Mesenteric fat pad (tissue), 1 donor: ENCODE data around the gene FAM163B. TPM values are rescaled to one million over a fixed set of nuclear protein-coding genes. Genes with fewer than 3 reads are reported as not detected.

Source experiments
- DNase-seq: peaks from one replicate; pipeline ENCODE4 v3.0.0-alpha.2; 2020; ENCODE audit warnings: low spot score
- total RNA-seq: library from RNA; stranded (reverse); fragmentation: NEBNext Ultra II Directional; extraction: Animal tissue kit (Norgen Biotek cat#: 25700); gene quantifications from one replicate; pipeline ENCODE4 v1.2.1, GENCODE V29; 2021
- donor health status: DM: yes; HTN: yes; CAD: no.

Gene FAM163B
- total RNA-seq, 1 donor from 2014 or later: not detected

DNA sequence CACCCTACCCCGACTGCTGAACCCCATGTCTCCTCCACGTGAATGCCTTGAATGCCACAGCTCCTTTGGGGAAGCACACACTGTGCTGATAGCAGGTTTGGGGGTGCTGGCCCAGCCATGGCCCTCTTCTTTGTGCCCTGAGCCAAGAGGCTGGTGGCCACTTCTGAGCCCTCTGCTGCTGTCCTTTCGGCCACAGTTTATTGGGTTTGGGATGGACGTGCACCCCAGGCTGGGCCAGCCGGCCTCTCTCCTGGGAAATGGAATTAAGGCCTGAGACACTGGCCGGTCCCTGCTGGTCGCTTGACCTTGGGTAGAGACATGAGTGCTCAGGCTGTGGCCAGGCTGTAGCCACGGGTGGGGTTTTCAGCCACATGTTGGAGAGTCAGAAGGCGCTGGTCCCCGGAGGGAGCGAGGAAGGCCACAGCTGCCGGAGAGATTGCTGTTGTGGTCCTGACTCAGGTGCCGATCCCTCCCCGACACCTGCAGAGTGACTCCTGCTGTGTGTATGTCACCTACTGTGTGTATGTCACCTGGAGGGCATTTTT lies 26.6 kb downstream of the FAM163B start:
- no peak for DNase-seq

DNA sequence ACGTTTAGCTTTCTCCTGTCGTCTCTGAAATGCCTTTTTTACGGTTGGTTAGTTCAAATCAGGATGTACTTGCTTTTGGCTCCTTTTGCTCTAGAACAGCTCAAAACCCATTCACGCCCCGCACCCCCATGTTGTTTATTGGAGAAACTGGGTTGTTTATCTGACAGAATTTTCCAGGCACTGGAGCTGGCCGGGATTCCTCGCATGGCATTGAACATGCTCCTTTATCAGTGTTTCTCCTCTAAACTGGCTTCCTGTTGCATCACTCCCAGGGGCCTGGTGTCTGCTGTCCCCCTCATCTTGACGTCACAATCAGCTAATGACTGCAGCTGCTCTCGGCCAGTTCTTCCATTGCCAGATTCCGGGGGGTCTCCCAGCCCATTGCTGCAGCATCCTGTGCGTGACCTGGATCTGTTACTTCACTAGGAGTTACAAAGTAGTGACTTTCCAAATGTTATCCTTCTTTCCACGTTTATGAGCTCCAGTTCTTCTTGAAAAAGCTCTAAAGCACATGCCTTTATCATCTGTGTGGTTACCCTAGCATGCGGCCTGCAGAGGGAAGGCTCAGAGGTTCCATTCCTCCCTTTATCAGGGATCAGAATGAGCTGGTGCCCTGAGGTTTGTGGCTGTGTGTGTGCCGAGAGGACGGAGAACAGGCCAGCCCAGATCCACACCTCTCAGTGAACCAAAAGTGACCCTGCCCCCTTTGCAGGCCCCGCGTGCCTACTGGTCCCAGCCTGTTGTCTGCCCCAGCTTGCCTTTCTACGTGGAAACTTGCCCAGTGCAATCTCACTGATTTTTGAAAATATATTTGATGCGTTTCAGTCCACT lies 27.5 kb downstream of the FAM163B start:
- no peak for DNase-seq

DNA sequence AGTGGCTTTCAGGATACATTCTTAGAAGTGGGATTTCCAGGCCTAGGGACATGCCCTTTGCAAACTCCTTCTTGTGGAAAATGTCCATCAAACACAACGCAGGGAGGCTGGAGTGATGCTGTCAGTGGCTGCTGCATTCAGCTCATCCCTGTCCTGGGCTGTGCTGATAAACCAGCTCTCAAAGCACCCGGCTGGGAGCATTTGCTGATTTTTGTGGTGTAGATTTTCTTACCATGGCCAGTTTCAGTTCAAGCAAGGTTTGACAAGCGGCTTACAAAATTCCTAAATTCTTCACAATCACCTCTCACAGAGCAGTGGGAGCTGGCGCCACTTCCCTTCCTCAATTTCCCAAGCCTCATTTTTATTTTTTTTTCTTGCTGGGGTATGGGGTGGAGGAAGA lies 28.2 kb downstream of the FAM163B start:
- no peak for DNase-seq

DNA sequence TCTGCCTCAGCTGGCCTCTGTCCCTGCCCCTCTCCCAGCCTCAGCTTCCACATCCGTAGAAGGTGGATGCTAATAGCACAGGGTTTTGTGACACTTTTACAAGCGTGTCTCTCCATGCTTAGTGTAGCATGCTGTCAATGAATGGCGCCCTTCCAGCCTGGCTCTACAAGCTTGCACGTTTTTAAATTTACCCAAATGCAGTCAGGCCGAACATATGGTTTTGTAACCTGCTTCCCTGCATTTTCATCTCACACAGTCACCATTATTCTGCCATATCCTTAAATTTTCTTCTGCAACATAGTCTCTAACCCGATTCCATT lies 28.8 kb downstream of the FAM163B start:
- DNase-seq: no peak

DNA sequence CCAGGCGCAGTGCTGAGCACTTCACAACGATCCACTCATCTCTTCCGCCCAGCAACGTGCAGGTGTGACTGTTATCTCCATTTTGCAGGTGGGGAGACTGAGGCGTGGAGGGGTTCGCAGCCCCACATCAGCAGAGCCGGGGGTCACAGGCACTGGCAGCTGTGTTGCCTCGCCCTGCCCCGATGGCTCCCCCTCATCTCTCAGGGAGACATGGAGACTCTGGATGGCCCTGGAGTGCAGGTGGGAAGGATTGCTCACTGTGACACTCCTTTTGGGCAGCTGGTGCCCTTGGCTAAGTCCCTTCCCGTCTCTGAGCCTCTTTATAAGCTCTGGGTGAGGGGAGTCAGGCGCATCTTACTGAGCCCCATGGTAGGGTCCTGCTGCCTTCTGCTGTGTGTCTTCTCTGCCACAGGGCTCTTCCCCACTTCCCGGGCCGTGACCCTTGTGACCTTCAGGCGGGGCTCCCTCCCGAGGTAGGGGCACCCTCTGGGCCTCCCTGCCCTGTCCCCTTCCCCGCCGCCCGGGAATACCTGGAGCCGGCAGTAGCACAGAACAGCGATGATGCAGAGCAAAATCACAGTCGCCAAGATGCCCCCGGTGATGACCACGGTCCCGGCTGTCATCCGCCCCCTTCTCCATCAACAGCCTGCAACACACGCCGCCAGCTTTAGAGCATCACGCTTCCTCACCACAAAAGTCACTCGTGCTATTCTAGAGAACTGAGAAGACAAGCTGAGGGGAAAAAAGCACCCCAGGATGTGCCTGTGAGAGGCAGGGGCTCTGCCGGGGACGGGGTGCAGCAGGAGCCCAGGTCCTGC lies 29.4 kb downstream of the FAM163B start:
- DNase-seq: no peak

DNA sequence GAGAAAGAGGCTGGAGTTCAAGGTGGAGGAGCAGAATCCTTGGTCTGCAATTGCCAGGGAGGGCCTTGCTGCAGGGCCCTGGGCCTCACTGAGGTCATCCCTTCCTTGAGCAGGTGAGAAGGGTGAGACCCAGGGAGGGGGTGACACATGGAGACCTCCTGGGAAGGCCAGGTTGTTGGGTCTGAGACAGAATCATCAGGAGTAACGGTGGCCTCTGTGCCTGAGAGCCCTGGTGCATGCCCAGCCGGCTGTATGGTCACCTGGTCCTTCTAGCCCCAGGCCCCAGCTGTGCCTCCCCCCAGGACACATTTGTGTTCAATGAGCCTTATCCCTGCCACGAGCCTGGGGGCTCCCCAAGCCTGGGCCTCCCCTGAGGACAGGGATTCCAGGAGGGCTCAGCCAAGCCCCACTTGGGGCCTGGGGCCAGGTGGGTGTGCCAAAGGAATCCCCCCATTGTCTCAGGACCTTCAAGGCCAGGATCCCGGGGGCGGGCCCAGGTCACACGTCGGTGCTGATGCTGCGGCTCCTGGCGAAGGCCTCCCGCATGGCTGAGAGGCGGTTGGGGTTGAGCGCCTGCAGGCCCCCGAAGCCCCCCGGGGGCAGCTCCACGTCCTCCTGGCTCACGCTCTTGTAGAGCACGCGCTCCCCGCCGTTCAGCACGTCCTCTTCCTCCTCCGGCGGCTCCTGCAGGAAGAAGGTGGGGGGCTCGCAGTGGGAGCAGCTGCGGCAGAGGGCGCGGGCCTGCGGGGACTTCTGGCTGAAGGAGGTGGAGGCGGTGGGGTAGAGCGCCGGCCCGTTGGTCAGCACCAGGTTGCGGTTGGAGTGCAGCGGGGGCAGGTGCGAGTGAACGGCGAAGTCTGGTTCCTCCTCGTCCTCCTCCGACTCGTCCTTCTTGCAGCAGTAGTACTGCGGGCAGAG lies 30.4 kb downstream of the FAM163B start:
- no peak for DNase-seq

DNA sequence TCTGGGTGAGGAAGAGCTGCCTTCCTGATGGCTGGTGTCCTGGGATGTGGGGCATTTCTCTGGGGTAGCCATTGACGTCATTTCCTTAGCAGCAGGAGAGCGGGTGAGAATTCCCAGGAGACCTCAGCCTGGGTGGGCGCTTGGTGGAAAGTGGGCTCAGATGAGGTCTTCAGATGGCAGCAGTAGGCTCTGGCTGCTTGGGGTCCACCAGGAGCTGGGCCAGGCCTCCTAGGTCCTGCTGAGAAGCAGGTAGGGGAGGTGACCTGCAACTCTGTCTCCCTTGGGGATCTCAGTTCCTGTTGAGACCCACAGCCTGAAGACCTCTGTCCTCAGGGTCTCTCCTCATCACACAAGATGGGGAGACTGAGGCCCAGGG lies 31.5 kb downstream of the FAM163B start:
- DNase-seq: no peak

DNA sequence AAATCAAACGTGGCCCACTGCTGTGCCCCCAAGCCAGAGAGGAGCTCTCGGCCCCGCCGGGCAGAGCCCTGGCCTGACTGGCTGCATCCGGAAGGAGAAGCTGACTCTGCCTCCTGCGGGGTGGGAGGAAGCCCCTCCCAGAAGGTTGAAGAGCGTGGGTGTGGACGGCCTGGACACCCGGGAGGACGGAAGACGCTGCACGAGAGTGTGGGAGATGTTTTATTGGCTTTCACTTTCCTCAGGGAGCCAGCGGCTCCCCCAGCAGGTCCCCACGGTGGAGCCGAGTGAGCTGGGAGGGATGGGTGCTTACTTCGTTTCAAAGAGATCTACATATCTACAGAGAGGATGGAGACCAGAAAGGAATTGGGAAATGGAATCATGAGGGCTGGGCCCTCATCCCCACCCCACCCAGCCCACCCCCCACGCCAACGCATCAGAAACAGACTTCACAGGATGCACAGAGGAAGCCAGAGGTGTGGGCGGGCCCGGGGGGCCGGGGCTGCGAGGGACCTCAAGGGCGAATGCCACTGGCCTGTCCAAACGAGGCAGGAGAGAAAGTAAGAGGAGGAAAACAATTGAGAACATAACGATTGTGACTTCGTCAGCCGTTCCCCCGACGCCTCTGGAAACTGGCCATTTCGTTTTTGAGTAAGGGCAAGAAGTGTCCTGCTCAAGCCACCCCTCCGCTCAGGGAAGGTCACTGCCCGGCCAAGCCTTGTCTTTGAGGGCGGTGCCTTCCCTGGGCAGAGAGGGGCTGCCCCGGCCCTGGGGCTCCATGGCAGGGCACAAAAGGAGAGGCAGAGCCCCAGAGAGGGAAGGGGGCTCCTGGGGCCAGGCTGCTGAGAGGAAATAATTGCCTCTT lies 32.1 kb downstream of the FAM163B start:
- no peak for DNase-seq

DNA sequence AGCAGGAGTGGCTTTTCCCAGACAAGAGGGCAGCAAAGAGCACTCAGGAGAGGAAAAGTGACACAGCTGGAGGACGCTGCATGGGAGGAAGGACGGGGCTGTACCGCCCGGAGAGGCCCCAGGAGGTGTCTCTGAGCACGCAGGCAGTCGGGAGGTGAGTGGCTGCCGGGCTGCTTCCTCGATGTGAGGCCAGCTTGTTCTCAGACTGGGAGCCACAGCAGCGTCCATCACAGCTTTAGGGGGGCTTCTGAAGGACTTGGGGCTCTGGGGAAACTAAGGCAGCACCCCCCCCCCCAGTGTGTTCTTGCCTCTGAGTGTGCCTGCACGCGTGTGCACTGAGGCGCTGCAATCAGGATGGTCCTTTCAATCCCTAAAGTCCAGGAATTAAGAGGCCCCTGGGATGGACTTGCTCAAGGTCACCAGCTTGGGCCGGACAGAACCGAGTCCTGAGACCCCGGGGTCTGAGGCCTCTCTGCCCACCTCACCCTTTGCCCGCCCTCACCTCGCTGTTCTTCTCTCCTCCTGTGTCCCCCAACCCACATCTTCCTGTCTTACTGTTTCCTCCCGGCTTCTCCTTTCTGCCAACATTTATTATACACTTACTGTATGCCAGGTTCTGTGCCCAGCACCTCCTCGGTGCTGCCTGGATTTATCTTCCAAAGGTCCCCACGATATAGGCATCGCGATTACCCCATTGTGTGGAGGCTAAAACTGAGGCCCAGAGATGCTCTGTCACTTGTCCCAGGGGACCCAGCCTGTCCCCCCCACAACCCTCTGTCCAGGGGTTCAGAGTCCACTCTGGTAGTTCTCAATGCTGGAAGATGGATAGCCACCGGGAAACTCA lies 32.9 kb downstream of the FAM163B start:
- no peak for DNase-seq

DNA sequence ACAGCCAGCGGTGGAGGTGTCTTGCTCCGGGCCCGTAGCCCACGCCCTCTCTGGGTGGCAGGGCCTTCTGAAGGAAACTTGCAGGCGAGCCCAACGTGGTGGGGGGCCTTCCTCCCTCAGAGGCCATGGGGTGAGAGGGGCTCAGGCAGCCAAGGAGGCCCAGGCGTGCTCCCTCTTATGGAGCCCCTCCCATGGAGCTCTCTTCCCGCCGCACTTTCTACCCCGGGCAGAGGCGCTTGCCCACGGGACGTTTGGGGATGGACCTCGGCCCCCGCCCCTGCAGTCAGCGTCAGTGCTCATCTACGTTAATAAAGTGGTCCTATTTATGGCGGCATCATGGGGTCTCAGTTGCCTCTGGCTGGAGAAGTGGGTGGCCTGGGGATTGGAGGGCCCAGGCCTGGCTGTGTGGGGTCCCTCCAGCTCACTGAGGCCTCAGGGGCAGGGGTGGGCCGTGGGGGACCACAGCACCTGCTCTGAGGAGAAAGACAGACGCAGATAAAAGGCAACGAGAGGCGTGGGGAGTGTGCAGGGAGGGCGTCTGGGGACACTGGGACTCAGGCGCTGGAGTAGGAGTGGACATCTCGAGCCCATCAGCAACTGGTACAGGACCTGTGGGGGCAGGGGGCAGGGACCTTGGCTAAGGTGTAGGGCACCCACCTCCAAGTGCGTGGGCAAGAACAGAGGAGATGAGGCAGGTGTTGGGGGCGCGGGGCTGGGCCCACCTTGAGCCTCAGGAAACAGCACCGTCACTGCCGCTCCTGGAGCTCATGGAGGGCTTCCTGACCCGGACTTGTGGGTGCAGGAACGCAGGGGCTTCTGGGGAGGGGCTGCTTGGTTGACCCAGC lies 33.8 kb downstream of the FAM163B start:
- no peak for DNase-seq

DNA sequence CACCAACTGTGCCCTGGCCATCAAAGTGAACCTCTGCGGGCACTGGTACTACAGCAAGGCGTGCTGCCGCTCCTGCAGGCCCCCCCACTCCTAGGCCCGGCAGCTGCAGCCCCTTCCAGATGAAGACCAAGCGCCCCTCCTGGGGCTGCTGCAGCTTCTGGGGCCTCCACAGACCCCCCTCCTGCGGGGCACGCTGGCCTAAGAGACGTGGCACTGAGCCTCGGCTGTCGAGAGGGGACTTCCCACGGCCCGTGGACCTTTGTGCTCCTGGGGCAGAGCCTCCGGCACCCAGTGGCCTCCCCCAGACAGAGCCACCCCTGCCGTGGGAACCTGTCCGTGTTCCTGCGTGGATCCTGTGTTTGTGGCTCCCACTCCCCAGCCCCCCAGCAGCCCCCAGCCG lies 34.4 kb downstream of the FAM163B start:
- DNase-seq: no peak

DNA sequence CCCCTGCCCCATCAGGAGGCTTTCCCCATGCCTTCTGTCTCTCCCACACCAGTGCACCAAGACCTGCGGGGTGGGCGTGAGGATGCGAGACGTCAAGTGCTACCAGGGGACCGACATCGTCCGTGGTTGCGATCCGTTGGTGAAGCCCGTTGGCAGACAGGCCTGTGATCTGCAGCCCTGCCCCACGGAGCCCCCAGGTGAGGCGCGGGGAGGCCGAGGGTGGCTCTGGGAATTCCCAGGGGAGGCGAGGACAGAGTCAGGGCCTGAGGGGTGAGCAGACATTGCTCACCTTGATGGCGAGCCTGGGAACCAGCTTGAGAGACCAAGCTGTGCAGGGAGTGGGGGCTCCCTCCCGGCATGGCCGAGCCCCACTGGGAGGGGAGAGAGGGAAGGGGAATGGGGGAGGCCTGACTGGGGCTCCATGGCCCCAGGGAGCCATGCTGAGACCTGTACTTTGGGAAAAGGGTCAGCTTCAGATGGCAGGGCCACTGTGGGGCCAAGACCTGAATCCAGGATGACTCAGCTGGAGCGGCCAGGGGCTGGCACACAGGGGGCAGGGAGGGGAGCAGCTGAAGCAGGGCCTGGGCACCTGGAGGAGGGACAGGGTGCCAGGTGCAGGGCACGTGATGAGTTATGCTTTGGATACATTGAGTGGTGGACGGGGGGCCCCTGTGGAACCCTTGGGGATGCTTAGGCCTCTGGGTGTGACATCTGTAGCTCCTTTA lies 35.2 kb downstream of the FAM163B start:
- no peak for DNase-seq

DNA sequence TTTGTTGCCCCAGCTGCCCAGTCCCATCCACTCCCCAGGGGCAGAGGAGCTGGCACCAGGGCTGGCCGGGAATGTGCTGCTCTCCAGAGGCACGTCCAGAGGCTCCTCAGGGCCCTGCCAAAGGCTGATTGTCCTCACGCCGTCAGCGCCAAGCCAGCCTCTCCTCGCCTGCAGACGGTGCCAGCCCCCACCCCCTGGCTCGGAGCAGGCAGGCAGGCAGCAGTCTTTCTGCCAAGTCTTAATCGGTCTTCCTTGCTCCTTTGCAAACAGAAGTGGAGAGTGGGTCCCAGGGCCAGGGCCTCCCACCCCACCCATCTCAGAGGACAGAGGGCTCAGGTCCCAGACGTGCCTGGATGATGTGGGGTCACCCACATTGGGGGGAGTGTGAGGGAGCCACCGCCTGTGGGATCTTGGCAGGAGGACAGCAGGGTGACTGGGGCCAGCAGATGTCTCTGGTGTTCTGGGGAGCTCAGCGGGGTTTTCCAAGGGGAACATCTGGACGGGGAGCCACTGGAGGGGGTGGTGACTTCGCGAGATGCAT lies 36.3 kb downstream of the FAM163B start:
- DNase-seq: no peak

DNA sequence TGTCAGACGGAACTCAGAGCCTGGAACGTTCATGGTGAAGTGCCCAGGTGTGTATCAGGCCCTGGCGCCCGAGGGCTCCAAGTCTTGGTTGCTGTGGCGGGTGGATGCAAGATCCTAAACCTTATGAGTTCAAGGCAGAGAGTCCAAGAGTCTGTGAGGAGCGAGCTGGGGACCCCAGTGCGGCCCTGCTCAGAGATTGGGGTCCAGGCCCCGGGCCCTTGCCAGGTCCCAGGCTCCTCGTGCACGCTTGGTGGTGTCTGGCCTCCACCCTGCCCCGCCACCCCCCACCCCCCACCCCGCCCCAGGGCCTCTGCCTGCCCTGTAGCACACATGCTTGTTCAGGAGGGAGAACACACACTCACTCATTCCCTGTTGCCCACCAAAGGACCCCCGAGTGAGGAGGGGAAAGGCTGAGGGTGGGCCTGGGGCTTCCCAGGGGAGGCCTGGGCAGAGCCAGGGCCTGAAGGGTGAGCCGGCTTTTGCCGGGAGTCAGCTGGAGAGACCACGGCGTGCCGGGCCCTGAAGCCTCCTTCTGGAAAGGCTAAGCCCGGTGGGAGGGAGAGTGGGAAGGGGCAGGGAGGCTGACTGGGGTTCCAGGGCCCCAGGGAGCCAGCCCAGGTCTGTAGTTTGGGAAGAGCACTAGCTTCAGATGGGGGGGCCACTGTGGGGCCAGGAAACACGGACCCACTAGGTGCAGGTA lies 37.1 kb downstream of the FAM163B start:
- DNase-seq: no peak

DNA sequence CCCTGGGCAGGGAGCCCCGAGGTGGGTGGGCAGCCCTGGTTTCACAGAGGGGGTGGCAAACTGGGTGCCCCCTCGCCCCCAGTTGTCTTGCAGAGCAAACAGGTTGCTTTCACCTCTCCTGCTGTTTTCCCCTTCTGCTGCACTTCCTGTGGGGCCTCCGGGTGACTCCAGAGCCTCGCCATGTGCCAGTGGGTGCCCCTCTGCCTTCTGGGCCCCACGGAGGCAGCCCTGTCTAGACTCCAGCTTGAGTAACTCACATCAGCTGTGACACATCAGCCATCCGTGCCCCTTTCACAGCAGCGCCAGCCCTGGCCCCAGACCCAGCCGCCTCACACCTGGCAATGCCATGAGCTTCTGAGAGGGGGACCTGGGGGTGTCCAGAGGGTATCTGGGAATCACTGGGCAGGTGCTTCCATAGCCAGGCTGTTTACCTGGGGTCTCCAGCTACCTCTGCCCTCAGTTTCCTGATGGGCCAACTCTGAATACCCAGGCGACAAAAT lies 37.7 kb downstream of the FAM163B start:
- DNase-seq: no peak

DNA sequence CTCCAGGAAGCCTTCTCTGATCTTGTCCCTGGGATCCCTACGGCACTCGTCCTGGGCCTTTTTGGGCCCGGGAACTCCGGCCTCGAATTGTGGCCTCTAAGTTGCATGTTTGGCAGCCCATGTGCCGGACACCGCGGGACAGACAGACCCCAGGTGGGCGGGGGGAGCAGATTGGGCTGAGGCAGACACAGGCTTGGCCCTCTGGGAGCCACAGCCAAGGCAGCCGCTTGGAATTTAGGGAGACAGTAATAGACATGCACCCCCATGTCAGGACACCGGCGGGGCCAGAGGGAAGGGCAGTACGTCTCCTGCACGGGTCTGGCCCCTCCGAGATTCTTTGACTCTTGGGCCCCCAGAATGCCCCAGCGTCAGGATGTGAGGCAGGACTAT lies 38.5 kb downstream of the FAM163B start:
- no peak for DNase-seq
